HG03064 (cell line): ENCODE data around the gene TMEM238.

Experiments used
- ATAC-seq: cut with Tn5 transposase; IDR thresholded peaks from one replicate; pipeline ENCODE4 v1.9.1; 2021; ENCODE audit warnings: low read depth; ENCODE audit not compliant: unreplicated experiment

Gene TMEM238

GRCh38 chr19:55382013-55382412 is 2.1 kb downstream of the TMEM238 start:
- no peak for ATAC-seq

GRCh38 chr19:55379174-55379573 is 4.9 kb downstream of the TMEM238 start:
- no peak for ATAC-seq

GRCh38 chr19:55377356-55378131 is 6.5 kb downstream of the TMEM238 start:
- ATAC-seq, result no peak

- ATAC-seq, result no peak
Observed at GRCh38 chr19:55376241-55376933, 7.7 kb downstream of the TMEM238 start, which contains the start of gene TMEM190. TMEM190 (plus strand) TSS chr19:55376826; CDS start chr19:55376854, 28 bp downstream.

- ATAC-seq, result no peak
Observed at GRCh38 chr19:55373993-55374757, 9.9 kb downstream of the TMEM238 start.

- no peak for ATAC-seq
Observed at GRCh38 chr19:55373306-55373992, 10.6 kb downstream of the TMEM238 start.

- no peak for ATAC-seq
Observed at GRCh38 chr19:55372316-55373081, 11.6 kb downstream of the TMEM238 start.

GRCh38 chr19:55370305-55370988 is 13.6 kb downstream of the TMEM238 start, which contains the start of gene IL11:
IL11 (minus strand) TSS chr19:55370463; CDS start chr19:55370310, 153 bp downstream.
- ATAC-seq, result no peak

- no peak for ATAC-seq
Observed at GRCh38 chr19:55369653-55370304, 14.3 kb downstream of the TMEM238 start.

- no peak for ATAC-seq
Observed at GRCh38 chr19:55368701-55369563, 15.2 kb downstream of the TMEM238 start.

- ATAC-seq, result no peak
Observed at GRCh38 chr19:55368106-55368505, 16.0 kb downstream of the TMEM238 start.

GRCh38 chr19:55366790-55367189 is 17.3 kb downstream of the TMEM238 start:
- no peak for ATAC-seq

GRCh38 chr19:55365964-55366363 is 18.1 kb downstream of the TMEM238 start:
- no peak for ATAC-seq

GRCh38 chr19:55365245-55365644 is 18.8 kb downstream of the TMEM238 start:
- no peak for ATAC-seq

- ATAC-seq, result no peak
Observed at GRCh38 chr19:55362990-55363716, 20.9 kb downstream of the TMEM238 start, which contains the start of gene GARIN5B. GARIN5B (minus strand) TSS chr19:55363260; CDS start chr19:55363066, 194 bp downstream.

GRCh38 chr19:55362174-55362989 is 21.7 kb downstream of the TMEM238 start:
- no peak for ATAC-seq
